ENCODE measurements around the gene IL37. TPM values are rescaled to one million over a fixed set of nuclear protein-coding genes. Genes with fewer than 3 reads are reported as not detected.
"Not testable (repeated sequence)": the region's sequence is repeated elsewhere in the genome, so short reads cannot be mapped to it uniquely, and the experiment has no call there.

The IL37 gene
- total and polyA plus RNA-seq, 2 experiments from 2014 or later: not detected

DNA sequence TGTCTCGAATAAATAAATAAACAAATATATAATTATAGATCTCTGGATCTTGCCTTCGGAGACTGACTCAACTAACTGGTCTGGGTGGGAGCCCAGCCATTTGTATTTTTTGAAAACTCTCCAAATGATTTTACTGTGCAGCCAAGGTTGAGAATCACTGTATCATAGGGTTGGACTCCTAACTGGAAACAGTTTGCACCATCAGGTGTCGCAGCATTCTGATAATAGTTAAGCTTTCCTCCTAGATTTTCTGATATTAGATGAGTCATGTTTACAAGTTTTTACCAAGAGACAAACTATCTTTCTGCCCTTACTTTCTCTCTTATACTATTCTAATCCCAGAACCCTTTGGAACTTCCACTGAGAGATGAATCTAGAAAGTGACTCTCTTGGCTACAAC lies 16.8 kb downstream of the IL37 start (continued):
- TF ChIP-seq REST (IDR thresholded peaks at IDR 0.05; ENCODE audit: unreplicated experiment): no peak

GRCh38 chr2:112933261-112933660 lies 22.3 kb downstream of the IL37 start:
- Histone ChIP-seq H2AFZ (no peak overlapping the region), H3K27ac (ENCODE audit: low read depth) (no peak overlapping the region), H4K20me1 (replicated peaks; ENCODE audit: insufficient read depth) (no peaks in the 10 kb centered on the region), H3K27me3 (ENCODE audit: insufficient read depth) (no peaks in the 10 kb centered on the region), H3K4me1 (ENCODE audit: insufficient read depth) (no peaks in the 10 kb centered on the region), H3K9me2 (ENCODE audit: insufficient read depth) (no peaks in the 10 kb centered on the region; the same call in 1 of the 2 replicates), H3K36me3 (ENCODE audit: insufficient read depth) (no peaks in the 10 kb centered on the region), H3F3A (replicated peaks; ENCODE audit: low read depth) (no peaks in the 10 kb centered on the region), H3K4me3 (no peak overlapping the region), H3K79me2 (replicated peaks; ENCODE audit: insufficient read depth) (no peaks in the 10 kb centered on the region), H3K4me2 (no peak overlapping the region)
- no peaks in the 10 kb centered on the region for H3K9me3 Mint-ChIP-seq
- ATAC-seq (no peak), DNase-seq (ENCODE audit: low spot score) (no peak)
- H3K27me3 Mint-ChIP-seq (ENCODE audit: insufficient read depth, low read depth, poor library complexity): no peaks in the 10 kb centered on the region
- no peaks in the 10 kb centered on the region for H3K36me3 Mint-ChIP-seq (ENCODE audit: low read depth)
- TF ChIP-seq NANOG (IDR thresholded peaks at IDR 0.05; ENCODE audit: borderline replicate concordance): no peak
- no peak overlapping the region for H3K27ac Mint-ChIP-seq
- H3K4me1 Mint-ChIP-seq: no peaks in the 10 kb centered on the region
- H3K4me3 Mint-ChIP-seq: no peak overlapping the region

DNA sequence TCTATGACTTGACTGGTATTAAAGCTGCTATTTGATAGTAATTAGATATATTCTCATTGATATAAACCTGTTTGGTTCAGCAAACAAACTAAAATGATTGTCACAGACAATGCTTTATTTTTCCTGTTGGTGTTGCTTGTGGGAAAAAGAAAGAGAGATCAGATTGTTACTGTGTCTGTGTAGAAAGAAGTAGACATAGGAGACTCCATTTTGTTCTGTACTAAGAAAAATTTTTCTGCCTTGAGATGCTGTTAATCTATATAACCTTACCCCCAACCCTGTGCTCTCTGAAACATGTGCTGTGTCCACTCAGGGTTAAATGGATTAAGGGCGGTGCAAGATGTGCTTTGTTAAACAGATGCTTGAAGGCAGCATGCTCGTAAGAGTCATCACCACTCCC lies 23.2 kb downstream of the IL37 start:
- not testable (repeated sequence) for H2AFZ ChIP-seq; H3K4me1 Mint-ChIP-seq; ATAC-seq; H3K4me3 Mint-ChIP-seq; H3K36me3 Mint-ChIP-seq (ENCODE audit: low read depth); H3K9me3 Mint-ChIP-seq; H3K4me2 ChIP-seq; H3K4me3 ChIP-seq; H3K27me3 Mint-ChIP-seq (ENCODE audit: insufficient read depth, low read depth, poor library complexity); H3K27ac Mint-ChIP-seq; H3K27ac ChIP-seq (ENCODE audit: low read depth); H3F3A ChIP-seq (replicated peaks; ENCODE audit: low read depth); H3K4me1 ChIP-seq (ENCODE audit: insufficient read depth); H3K79me2 ChIP-seq (replicated peaks; ENCODE audit: insufficient read depth); H3K36me3 ChIP-seq (ENCODE audit: insufficient read depth); H3K27me3 ChIP-seq (ENCODE audit: insufficient read depth); H4K20me1 ChIP-seq (replicated peaks; ENCODE audit: insufficient read depth); DNase-seq (ENCODE audit: low spot score); H3K9me2 ChIP-seq (ENCODE audit: insufficient read depth)

- no peak overlapping the region for H2AFZ ChIP-seq
- H3F3A ChIP-seq (replicated peaks; ENCODE audit: low read depth): no peaks in the 10 kb centered on the region
- DNase-seq (ENCODE audit: low spot score): no peak
- no peaks in the 10 kb centered on the region for H3K36me3 Mint-ChIP-seq (ENCODE audit: low read depth)
- H3K4me3 ChIP-seq: no peak overlapping the region
- H3K9me2 ChIP-seq (ENCODE audit: insufficient read depth): no peaks in the 10 kb centered on the region; the same call in 1 of the 2 replicates
- H3K4me2 ChIP-seq: no peak overlapping the region
- H3K9me3 Mint-ChIP-seq: no peaks in the 10 kb centered on the region
- no peaks in the 10 kb centered on the region for H4K20me1 ChIP-seq (replicated peaks; ENCODE audit: insufficient read depth)
- H3K4me1 ChIP-seq (ENCODE audit: insufficient read depth): no peaks in the 10 kb centered on the region
- no peaks in the 10 kb centered on the region for H3K27me3 ChIP-seq (ENCODE audit: insufficient read depth)
- no peak for ATAC-seq
- H3K79me2 ChIP-seq (replicated peaks; ENCODE audit: insufficient read depth): no peaks in the 10 kb centered on the region
- H3K27ac Mint-ChIP-seq: no peak overlapping the region
- H3K4me1 Mint-ChIP-seq: no peaks in the 10 kb centered on the region
- H3K27ac ChIP-seq (ENCODE audit: low read depth): no peak overlapping the region
- H3K27me3 Mint-ChIP-seq (ENCODE audit: insufficient read depth, low read depth, poor library complexity): no peaks in the 10 kb centered on the region
- no peaks in the 10 kb centered on the region for H3K36me3 ChIP-seq (ENCODE audit: insufficient read depth)
- H3K4me3 Mint-ChIP-seq: no peak overlapping the region
- TF ChIP-seq EZH2phosphoT487 (IDR thresholded peaks at IDR 0.05; ENCODE audit: unreplicated experiment): no peak
- no peak for TF ChIP-seq NANOG (IDR thresholded peaks at IDR 0.05; ENCODE audit: borderline replicate concordance)
- no peak for TF ChIP-seq ZNF331 (CRISPR knock-in tag; IDR thresholded peaks at IDR 0.05; ENCODE audit: low read depth)
- TF ChIP-seq ZNF114 (CRISPR knock-in tag; IDR thresholded peaks at IDR 0.05): no peak
- TF ChIP-seq, protein P1, sequence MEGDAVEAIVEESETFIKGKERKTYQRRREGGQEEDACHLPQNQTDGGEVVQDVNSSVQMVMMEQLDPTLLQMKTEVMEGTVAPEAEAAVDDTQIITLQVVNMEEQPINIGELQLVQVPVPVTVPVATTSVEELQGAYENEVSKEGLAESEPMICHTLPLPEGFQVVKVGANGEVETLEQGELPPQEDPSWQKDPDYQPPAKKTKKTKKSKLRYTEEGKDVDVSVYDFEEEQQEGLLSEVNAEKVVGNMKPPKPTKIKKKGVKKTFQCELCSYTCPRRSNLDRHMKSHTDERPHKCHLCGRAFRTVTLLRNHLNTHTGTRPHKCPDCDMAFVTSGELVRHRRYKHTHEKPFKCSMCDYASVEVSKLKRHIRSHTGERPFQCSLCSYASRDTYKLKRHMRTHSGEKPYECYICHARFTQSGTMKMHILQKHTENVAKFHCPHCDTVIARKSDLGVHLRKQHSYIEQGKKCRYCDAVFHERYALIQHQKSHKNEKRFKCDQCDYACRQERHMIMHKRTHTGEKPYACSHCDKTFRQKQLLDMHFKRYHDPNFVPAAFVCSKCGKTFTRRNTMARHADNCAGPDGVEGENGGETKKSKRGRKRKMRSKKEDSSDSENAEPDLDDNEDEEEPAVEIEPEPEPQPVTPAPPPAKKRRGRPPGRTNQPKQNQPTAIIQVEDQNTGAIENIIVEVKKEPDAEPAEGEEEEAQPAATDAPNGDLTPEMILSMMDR (conservative IDR thresholded peaks at IDR 0.05; ENCODE audit: low read depth in 2 of 2): no peak
- no peak for TF ChIP-seq JUNB (IDR thresholded peaks at IDR 0.05; ENCODE audit: unreplicated experiment)
- TF ChIP-seq EZH2 (IDR thresholded peaks at IDR 0.05; ENCODE audit: low read depth, unreplicated experiment): no peak
- no peak for TF ChIP-seq STAT1 (IDR thresholded peaks at IDR 0.05; ENCODE audit: unreplicated experiment)
- no peak for TF ChIP-seq REST (IDR thresholded peaks at IDR 0.05; ENCODE audit: unreplicated experiment)
- no peak for TF ChIP-seq POLR2AphosphoS5 (IDR thresholded peaks at IDR 0.05; ENCODE audit: low read depth)
Measured at GRCh38 chr2:112936927-112937232, 25.9 kb downstream of the IL37 start.
